Neural crest cell (in vitro differentiated cells): ENCODE measurements around the gene MTMR10. TPM values are rescaled to one million over a fixed set of nuclear protein-coding genes. Genes with fewer than 3 reads are reported as not detected.

ENCODE experiments used
- DNase-seq: peaks from one replicate; pipeline ENCODE4 v3.0.0; 2021; ENCODE audit warnings: low read depth, mixed read lengths, low spot score
- H3K27ac Mint-ChIP-seq: one replicate; pipeline ENCODE4 v1.8.0; 2021; ENCODE audit warnings: mild to moderate bottlenecking, mixed read lengths; ENCODE audit not compliant: unreplicated experiment
- H3K27me3 Mint-ChIP-seq: 2 replicates; pipeline ENCODE4 v1.8.0; 2021; ENCODE audit warnings: low read depth, mild to moderate bottlenecking, mixed read lengths
- H3K36me3 Mint-ChIP-seq: 2 replicates; pipeline ENCODE4 v1.8.0; 2021; ENCODE audit warnings: low read depth, mild to moderate bottlenecking, mixed read lengths
- H3K4me1 Mint-ChIP-seq: 2 replicates; pipeline ENCODE4 v1.8.0; 2021; ENCODE audit warnings: mixed read lengths
- H3K4me3 Mint-ChIP-seq: one replicate; pipeline ENCODE4 v1.8.0; 2021; ENCODE audit warnings: mild to moderate bottlenecking, mixed read lengths
- H3K9me3 Mint-ChIP-seq: 2 replicates; pipeline ENCODE4 v1.8.0; 2021; ENCODE audit warnings: mixed read lengths
- total RNA-seq: library from RNA; stranded (reverse); gene quantifications from 2 replicates; pipeline ENCODE4 v1.2.1, GENCODE V29; 2021
- TF ChIP-seq, protein P1 (sequence below): fragments of 200-600 bp; sonication (generic); conservative IDR thresholded peaks from 2 replicates; pipeline ENCODE4 v1.5.0; 2021; ENCODE audit warnings: antibody characterized with exemption, mild to moderate bottlenecking

MTMR10 gene
- total RNA-seq, 1 donor from 2014 or later = 18.6 TPM

DNA sequence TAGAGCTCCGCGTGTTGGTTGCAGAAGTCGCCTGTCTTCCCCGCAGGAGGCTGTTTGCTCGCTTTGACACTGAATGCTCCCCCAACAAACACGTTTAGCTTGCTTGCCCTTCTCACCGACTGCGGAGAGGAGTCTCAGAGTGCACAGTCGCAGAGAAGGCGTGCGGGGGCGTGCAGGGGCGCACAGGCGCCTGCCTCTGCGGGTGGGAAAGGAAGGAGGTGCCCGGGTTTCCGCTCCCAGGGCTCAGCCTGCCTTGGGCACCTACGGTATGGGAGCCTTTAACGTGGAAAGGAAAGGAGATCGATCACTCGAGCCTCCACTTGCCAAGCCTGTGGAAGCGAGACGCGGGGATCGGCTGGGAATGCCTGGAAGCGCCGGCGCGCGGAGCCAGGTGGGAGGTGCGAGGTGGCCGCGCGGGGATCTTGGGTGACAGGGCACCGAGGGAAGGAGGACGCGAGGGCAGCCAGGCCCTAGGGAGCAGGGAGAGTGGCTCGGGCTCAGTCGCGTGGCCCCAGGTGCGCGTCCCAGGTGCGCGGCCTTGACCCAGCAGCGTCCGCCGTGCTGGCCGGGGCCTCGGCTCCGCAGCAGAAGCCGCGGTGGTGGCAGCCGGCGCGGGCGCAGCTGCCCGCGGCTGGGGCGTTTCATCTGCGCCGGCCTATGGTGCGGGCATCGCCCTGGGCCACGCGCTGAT is 87.8 kb downstream of the MTMR10 start, which contains the start of gene FAN1:
FAN1 (plus strand) TSS at position 419 of the 691 bp plus-strand sequence. CDS start 749 bp downstream, outside the sequence.
- Mint-ChIP-seq H3K9me3 (peaks cover 2% of the 10 kb centered on the region), H3K27ac (peak within 1 kb of the TSS; percentile 59), H3K36me3 (no peaks in the 10 kb centered on the region), H3K4me1 (peaks cover 28% of the 10 kb centered on the region), H3K4me3 (peak within 1 kb of the TSS; percentile 93), H3K27me3 (no peaks in the 10 kb centered on the region)
- TF ChIP-seq, protein P1, sequence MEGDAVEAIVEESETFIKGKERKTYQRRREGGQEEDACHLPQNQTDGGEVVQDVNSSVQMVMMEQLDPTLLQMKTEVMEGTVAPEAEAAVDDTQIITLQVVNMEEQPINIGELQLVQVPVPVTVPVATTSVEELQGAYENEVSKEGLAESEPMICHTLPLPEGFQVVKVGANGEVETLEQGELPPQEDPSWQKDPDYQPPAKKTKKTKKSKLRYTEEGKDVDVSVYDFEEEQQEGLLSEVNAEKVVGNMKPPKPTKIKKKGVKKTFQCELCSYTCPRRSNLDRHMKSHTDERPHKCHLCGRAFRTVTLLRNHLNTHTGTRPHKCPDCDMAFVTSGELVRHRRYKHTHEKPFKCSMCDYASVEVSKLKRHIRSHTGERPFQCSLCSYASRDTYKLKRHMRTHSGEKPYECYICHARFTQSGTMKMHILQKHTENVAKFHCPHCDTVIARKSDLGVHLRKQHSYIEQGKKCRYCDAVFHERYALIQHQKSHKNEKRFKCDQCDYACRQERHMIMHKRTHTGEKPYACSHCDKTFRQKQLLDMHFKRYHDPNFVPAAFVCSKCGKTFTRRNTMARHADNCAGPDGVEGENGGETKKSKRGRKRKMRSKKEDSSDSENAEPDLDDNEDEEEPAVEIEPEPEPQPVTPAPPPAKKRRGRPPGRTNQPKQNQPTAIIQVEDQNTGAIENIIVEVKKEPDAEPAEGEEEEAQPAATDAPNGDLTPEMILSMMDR = no peak
- peak; percentile 71 for DNase-seq

DNA sequence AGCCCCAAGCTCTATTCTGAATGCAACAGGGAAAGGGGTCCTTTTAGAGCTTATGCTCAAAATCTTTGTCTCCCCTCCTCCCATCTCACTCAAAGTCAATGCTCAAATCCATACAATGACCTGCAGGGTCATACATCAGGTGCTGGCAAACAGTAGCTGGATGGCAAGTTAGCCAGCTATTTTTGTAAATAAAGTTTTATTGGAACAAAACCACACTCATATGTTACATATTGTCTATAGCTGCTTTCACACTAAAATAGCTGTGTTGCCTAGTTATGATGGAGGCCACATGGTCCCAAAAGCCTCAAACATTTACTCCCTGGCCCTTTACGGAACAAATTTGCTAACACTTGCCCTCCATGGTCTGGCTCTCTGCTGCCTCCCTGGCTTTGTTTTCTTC is 89.5 kb downstream of the MTMR10 start:
- Mint-ChIP-seq H3K4me3 (peak overlapping the region; percentile 93), H3K27me3 (no peaks in the 10 kb centered on the region), H3K27ac (no peak overlapping the region), H3K4me1 (peaks cover 28% of the 10 kb centered on the region), H3K36me3 (no peaks in the 10 kb centered on the region), H3K9me3 (peaks cover 2% of the 10 kb centered on the region)
- no peak for DNase-seq
- TF ChIP-seq, protein P1 = no peak

DNA sequence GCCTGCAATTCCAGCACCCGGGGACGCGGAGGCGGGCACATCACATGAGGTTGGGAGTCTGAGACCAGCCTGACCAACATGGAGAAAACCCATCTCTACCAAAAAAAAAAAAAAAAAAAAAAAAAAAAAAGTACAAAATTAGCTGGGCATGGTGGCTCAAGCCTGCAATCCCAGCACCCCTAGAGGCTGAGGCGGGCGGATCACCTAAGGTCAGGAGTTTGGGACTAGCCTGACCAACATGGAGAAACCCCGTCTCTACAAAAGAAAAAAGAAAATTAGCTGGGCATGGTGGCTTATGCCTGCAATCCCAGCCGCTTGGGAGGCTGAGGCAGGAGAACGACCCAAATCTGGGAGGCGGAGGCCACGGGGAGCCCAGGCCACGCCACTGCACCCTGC is 95.2 kb downstream of the MTMR10 start:
- TF ChIP-seq, protein P1 = no peak
- Mint-ChIP-seq H3K27ac (no peak overlapping the region), H3K36me3 (no peaks in the 10 kb centered on the region), H3K4me1 (peaks cover 10% of the 10 kb centered on the region), H3K27me3 (no peaks in the 10 kb centered on the region), H3K9me3 (no peaks in the 10 kb centered on the region), H3K4me3 (no peak overlapping the region)
- no peak for DNase-seq

DNA sequence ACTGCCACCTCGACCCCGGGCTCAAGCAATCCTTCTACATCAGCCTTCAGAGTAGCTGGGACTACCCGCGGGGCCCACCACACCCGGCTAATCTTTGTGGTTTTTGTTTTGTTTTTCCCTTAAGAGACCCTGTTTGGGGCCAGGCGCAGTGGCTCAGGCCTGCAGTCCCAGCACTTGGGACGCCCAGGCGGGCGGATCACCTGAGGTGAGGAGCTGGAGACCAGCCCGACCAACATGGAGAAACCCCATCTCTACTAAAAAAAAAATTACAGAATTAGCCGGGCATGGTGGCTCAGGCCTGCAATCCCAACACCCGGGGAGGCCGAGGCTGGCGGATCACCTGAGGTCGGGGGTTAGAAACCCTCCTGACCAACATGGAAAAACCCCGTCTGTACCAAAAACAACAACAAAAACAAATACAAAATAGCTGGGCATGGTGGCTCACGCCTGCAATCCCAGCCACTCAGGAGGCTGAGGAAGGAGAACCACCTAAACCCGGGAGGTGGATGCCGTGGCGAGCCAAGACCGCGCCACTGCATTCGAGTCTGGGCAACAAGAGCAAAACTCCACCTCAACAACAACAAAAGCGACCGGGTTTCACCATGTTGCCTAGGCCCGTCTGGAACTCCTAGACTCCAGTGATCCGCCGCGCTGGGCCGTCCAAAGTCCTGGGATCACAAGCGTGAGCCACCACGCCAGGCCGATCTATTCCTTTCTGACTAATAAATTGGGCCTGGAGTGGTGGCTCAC is 95.8 kb downstream of the MTMR10 start:
- peaks cover 10% of the 10 kb centered on the region for H3K4me1 Mint-ChIP-seq

DNA sequence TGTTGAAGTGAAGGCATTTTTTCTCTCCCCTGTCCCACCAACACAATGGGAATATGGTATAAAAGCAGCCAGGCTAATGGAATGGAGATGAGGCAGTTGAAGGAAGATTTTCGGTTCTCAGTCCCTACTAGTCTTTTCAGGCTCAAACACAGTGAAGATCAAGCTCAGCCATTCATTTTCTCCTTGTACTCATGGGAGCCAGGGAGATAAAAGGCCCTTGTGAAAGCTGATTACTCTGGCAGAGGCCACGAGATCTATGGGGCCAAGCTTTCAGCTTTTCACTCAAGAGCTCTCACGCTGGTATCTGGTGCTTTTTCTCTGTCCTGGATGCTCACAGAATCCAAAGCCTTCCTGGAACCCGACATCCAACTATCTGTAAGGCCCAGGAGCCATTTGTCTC is 102.2 kb downstream of the MTMR10 start:
- Mint-ChIP-seq H3K36me3 (no peaks in the 10 kb centered on the region), H3K9me3 (no peaks in the 10 kb centered on the region), H3K27ac (peak overlapping the region; percentile 81), H3K27me3 (no peaks in the 10 kb centered on the region), H3K4me3 (no peak overlapping the region), H3K4me1 (peaks cover 15% of the 10 kb centered on the region)
- DNase-seq = no peak
- TF ChIP-seq, protein P1 = no peak

More for the DNA sequence above, 95.8 kb downstream of the MTMR10 start:
- H3K4me3 Mint-ChIP-seq = no peak overlapping the region
- H3K36me3 Mint-ChIP-seq = no peaks in the 10 kb centered on the region
- no peak overlapping the region for H3K27ac Mint-ChIP-seq
- no peak for DNase-seq
- no peaks in the 10 kb centered on the region for H3K9me3 Mint-ChIP-seq
- no peaks in the 10 kb centered on the region for H3K27me3 Mint-ChIP-seq
- TF ChIP-seq, protein P1 = no peak

Other genes with a start within 250 kb of the MTMR10 start
- 24.1 and 24.9 TPM in 2 replicates for gene FAN1, start 87.7 kb downstream of the MTMR10 start, total RNA-seq
- gene TRPM1, start 110.1 kb upstream of the MTMR10 start, total RNA-seq = not detected in 2 replicates